CD14-positive monocyte (primary cell): ENCODE data around the gene ANKRD65. TPM values are rescaled to one million over a fixed set of nuclear protein-coding genes. Genes with fewer than 3 reads are reported as not detected.
A peak's percentile ranks its signal among the peaks of the same experiment; 100 is the strongest.

Experiments used
- DNase-seq, 3 donors: peaks; one replicate each; pipeline ENCODE4 v3.0.0-alpha.2; 2011 to 2022
- H2AFZ ChIP-seq: 2 replicates; pipeline ENCODE4 v1.6.0; 2012; ENCODE audit warnings: mild to moderate bottlenecking, low read depth, low read length, inconsistent platforms; ENCODE audit not compliant: insufficient read depth, poor library complexity, severe bottlenecking
- H3K27ac ChIP-seq, 2 donors: 1 replicate in 1 of 2; 2 replicates in 1 of 2; pipeline ENCODE4 v1.5.1; 2012 to 2013; ENCODE audit warnings: low read length in 2 of 2, control low read depth in 1 of 2, inconsistent platforms in 1 of 2, low read depth in 1 of 2, mild to moderate bottlenecking in 1 of 2
- H3K27me3 ChIP-seq, 2 donors: one replicate each; pipeline versions ENCODE4 v1.6.0 to v1.6.1; 2011 to 2013; ENCODE audit warnings: low read length in 2 of 2; ENCODE audit not compliant: control insufficient read depth in 2 of 2, insufficient read depth in 2 of 2
- H3K36me3 ChIP-seq, 2 donors: replicated peaks in 1 of 2; 1 replicate in 1 of 2; 2 replicates in 1 of 2; pipeline versions ENCODE4 v1.5.1 to v1.6.1; 2012 to 2013; ENCODE audit warnings: low read length in 2 of 2, control low read depth in 1 of 2, inconsistent platforms in 1 of 2, mild to moderate bottlenecking in 1 of 2; ENCODE audit not compliant: insufficient read depth in 2 of 2, control insufficient read depth in 1 of 2
- H3K4me1 ChIP-seq, 2 donors: 1 replicate in 1 of 2; 2 replicates in 1 of 2; pipeline versions ENCODE4 v1.5.1 to v1.6.1; 2012 to 2013; ENCODE audit warnings: low read length in 2 of 2, control low read depth in 1 of 2, inconsistent platforms in 1 of 2, mild to moderate bottlenecking in 1 of 2, moderate library complexity in 1 of 2; ENCODE audit not compliant: insufficient read depth in 2 of 2, control insufficient read depth in 1 of 2
- H3K4me2 ChIP-seq: replicated peaks from 2 replicates; pipeline ENCODE3; 2012; ENCODE audit warnings: low read length, moderate library complexity, mild to moderate bottlenecking; ENCODE audit not compliant: poor library complexity, severe bottlenecking; ENCODE audit errors: extremely low read depth
- H3K4me3 ChIP-seq, 3 experiments: fragments of 200-600 bp in 1 of 3; sonication (generic) in 1 of 3; replicated peaks in 1 of 3; 1 replicate in 2 of 3; 2 replicates in 1 of 3; pipeline ENCODE4 v1.5.1; 2011 to 2013; ENCODE audit warnings: low read length in 3 of 3, mild to moderate bottlenecking in 3 of 3, control low read depth in 2 of 3, low read depth in 2 of 3, inconsistent platforms in 1 of 3, moderate library complexity in 1 of 3
- H3K79me2 ChIP-seq: 2 replicates; pipeline ENCODE4 v1.6.0; 2012; ENCODE audit warnings: mild to moderate bottlenecking, control low read depth, inconsistent platforms, low read length, moderate library complexity; ENCODE audit not compliant: insufficient read depth
- H3K9ac ChIP-seq: 2 replicates; pipeline ENCODE4 v1.6.0; 2017; ENCODE audit warnings: low read length, mild to moderate bottlenecking; ENCODE audit not compliant: insufficient read depth, poor library complexity, severe bottlenecking
- H3K9me3 ChIP-seq, 2 donors: replicated peaks in 1 of 2; 1 replicate in 1 of 2; 2 replicates in 1 of 2; pipeline versions ENCODE4 v1.5.1 to v1.6.1; 2012 to 2013; ENCODE audit warnings: low read length in 2 of 2, control low read depth in 1 of 2; ENCODE audit not compliant: control insufficient read depth in 1 of 2, insufficient read depth in 1 of 2
- H4K20me1 ChIP-seq: 2 replicates; pipeline ENCODE4 v1.6.0; 2012; ENCODE audit warnings: mild to moderate bottlenecking, low read length, control low read depth, moderate library complexity; ENCODE audit not compliant: insufficient read depth
- H3K27ac Mint-ChIP-seq, 7 donors: one replicate each; pipeline ENCODE4 v1.8.0; 2020; ENCODE audit warnings: mild to moderate bottlenecking in 7 of 7, mixed read lengths in 7 of 7, moderate library complexity in 6 of 7, inconsistent platforms in 2 of 7
- H3K27me3 Mint-ChIP-seq, 3 donors: one replicate each; pipeline ENCODE4 v1.8.0; 2021 to 2022; ENCODE audit warnings: low read depth in 3 of 3, mild to moderate bottlenecking in 3 of 3, mixed read lengths in 3 of 3, moderate library complexity in 3 of 3, inconsistent platforms in 1 of 3
- H3K36me3 Mint-ChIP-seq, 2 donors: one replicate each; pipeline ENCODE4 v1.8.0; 2020; ENCODE audit warnings: mixed read lengths in 2 of 2, inconsistent platforms in 1 of 2, mild to moderate bottlenecking in 1 of 2
- H3K4me1 Mint-ChIP-seq: one replicate; pipeline ENCODE4 v1.8.0; 2020; ENCODE audit warnings: mild to moderate bottlenecking, mixed read lengths
- H3K4me3 Mint-ChIP-seq, 2 donors: one replicate each; pipeline ENCODE4 v1.8.0; 2020; ENCODE audit warnings: mild to moderate bottlenecking in 2 of 2, mixed read lengths in 2 of 2, moderate library complexity in 1 of 2
- H3K9me3 Mint-ChIP-seq, 7 donors: one replicate each; pipeline ENCODE4 v1.8.0; 2020 to 2022; ENCODE audit warnings: mixed read lengths in 7 of 7, mild to moderate bottlenecking in 6 of 7, moderate library complexity in 6 of 7, inconsistent platforms in 2 of 7
- WGBS: methylation state at CpG from one replicate; pipeline ENCODE4 v1.1.5; 2013; ENCODE audit warnings: missing lambda C conversion rate; ENCODE audit not compliant: insufficient coverage; 5-methylcytosine and 5-hydroxymethylcytosine counted together
- intact Hi-C, 2 donors: fragments of 100-400 bp; cut with micrococcal nuclease; formaldehyde crosslinking; loops; one replicate each; pipeline versions ENCODE4 v1.15.0 to v1.15.1; 2023
- polyA plus RNA-seq, 3 donors: library from polyadenylated mRNA; depleted of rRNA in 1 of 3; unstranded in 2 of 3; stranded (reverse) in 1 of 3; fragments of 300-500 nt in 2 of 3; fragments of >200 nt in 1 of 3; fragmentation: Illumina TruSeq in 2 of 3; gene quantifications; 1 replicate in 2 of 3; 2 replicates in 1 of 3; pipeline ENCODE4 v1.2.3, GENCODE V29; 2012 to 2021
- TF ChIP-seq, protein P1 (sequence below): fragments of 200-600 bp; IDR thresholded peaks from one replicate; pipeline ENCODE4 v1.8.0; 2022; ENCODE audit warnings: antibody characterized with exemption, mild to moderate bottlenecking

ANKRD65 gene
- polyA plus RNA-seq, 3 donors, result 0.04 TPM; not detected in 2

DNA sequence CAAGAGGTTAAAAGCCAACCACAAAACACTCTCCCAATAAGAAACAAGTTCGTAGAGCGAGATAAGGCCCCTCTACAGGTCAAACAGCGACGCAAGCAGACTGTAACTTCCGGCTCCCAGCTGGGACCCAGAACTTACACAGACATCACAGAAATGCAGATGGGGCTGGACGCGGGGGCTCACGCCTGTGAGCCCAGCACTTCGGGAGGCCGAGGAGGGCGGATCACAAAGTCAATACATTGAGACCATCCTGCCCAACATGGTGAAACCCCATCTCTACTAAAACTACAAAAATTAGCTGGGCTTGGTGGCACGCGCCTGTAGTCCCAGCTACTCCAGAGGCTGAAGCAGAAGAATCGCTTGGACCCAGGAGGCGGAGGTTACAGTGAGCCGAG, 33.0 kb downstream of the ANKRD65 start:
- 100% methylated on average over 9 of the region's 16 CpGs for WGBS
- H3K36me3 Mint-ChIP-seq, result peaks cover 66 to 76% of the 10 kb centered on the region in 2 donors
- H3K9me3 Mint-ChIP-seq, result peaks cover 0 to 7% (median 5%) of the 10 kb centered on the region in 7 donors

DNA sequence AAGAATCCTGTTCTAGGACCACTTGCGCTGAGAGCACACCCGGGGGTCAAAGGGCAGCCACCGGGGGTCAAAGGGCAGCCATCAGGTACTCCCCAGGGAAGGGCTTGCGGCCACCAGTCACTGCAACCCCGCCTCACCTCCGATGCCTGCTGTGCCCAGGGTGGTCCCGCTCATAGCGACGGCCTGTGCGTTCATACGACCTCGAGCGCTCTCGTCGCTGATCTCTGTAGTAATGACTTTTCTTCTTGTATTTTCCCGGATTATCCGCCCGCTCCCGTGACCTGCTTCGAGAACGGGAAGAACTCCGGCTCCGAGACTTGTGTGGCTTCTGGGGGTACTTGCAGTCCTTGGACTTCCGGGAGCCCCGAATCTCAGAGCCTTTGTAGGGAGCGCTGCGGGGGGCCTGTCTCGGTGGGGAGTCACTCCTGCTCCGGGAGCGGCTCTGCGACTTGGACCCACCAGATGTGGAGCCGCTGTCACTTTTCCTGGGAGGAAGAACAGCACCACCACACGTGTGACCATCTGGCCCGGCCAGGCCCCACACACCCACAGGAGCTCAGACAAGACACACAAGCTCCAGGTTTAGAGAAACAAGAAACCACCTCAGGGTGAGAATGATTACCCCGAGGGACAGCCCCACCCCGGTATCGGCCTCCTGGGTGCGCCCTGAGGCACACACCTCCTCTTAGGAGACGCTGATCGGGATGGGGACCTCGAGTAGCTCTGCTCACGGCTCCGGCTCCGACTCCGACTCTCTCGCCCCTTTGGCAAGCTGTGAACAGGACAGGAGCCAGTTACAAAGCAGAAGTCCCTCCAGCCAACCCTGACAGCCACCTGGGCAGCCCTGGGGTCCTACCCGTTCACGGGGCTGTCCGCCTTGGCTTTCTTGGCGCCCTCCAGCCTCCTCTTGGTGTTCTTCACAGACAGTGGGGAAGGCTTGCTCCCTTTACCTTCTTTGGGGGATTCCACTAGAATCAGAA, 33.7 kb downstream of the ANKRD65 start:
- Histone ChIP-seq H3K9me3 (no peaks in the 10 kb centered on the region), H3K4me2 (no peak overlapping the region), H3K27ac (no peak overlapping the region), H3K4me3 (no peak overlapping the region), H3K4me1 (peaks cover 0 to 6% of the 10 kb centered on the region in 2 donors), H3K36me3 (peaks cover 68 to 71% of the 10 kb centered on the region in 2 donors), H2AFZ (no peak overlapping the region), H3K9ac (no peak overlapping the region), H3K79me2 (peaks cover 8% of the 10 kb centered on the region), H4K20me1 (peaks cover 52% of the 10 kb centered on the region), H3K27me3 (no peaks in the 10 kb centered on the region)
- Mint-ChIP-seq H3K4me1 (peaks cover 6% of the 10 kb centered on the region), H3K27ac (peak overlapping the region in 2 of 7 donors; percentile 15 to 72), H3K9me3 (peaks cover 0 to 7% (median 5%) of the 10 kb centered on the region in 7 donors), H3K27me3 (peaks cover 0 to 3% (median 0%) of the 10 kb centered on the region in 3 donors), H3K4me3 (no peak overlapping the region), H3K36me3 (peaks cover 60 to 69% of the 10 kb centered on the region in 2 donors)
- DNase-seq, result no peak
- intact Hi-C loops, result no loop called here
- TF ChIP-seq, protein P1, sequence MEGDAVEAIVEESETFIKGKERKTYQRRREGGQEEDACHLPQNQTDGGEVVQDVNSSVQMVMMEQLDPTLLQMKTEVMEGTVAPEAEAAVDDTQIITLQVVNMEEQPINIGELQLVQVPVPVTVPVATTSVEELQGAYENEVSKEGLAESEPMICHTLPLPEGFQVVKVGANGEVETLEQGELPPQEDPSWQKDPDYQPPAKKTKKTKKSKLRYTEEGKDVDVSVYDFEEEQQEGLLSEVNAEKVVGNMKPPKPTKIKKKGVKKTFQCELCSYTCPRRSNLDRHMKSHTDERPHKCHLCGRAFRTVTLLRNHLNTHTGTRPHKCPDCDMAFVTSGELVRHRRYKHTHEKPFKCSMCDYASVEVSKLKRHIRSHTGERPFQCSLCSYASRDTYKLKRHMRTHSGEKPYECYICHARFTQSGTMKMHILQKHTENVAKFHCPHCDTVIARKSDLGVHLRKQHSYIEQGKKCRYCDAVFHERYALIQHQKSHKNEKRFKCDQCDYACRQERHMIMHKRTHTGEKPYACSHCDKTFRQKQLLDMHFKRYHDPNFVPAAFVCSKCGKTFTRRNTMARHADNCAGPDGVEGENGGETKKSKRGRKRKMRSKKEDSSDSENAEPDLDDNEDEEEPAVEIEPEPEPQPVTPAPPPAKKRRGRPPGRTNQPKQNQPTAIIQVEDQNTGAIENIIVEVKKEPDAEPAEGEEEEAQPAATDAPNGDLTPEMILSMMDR, result no peak
- WGBS, result over 99% methylated on average over 46 of the region's 50 CpGs

More for the DNA sequence above, 33.0 kb downstream of the ANKRD65 start:
- H2AFZ ChIP-seq, result no peak overlapping the region
- H3K27me3 Mint-ChIP-seq, result peaks cover 0 to 3% (median 0%) of the 10 kb centered on the region in 3 donors
- peaks cover 59% of the 10 kb centered on the region for H4K20me1 ChIP-seq
- no peak overlapping the region for H3K4me2 ChIP-seq
- H3K36me3 ChIP-seq, result peaks cover 75 to 78% of the 10 kb centered on the region in 2 donors
- peak overlapping the region in 1 of 7 donors; percentile 31 for H3K27ac Mint-ChIP-seq
- H3K79me2 ChIP-seq, result peaks cover 11% of the 10 kb centered on the region
- peaks cover 6% of the 10 kb centered on the region for H3K4me1 Mint-ChIP-seq
- H3K27me3 ChIP-seq, result no peaks in the 10 kb centered on the region
- DNase-seq, result no peak
- intact Hi-C loops, result no loop called here
- TF ChIP-seq, protein P1, result no peak
- no peak overlapping the region for H3K4me3 Mint-ChIP-seq
- H3K9me3 ChIP-seq, result no peaks in the 10 kb centered on the region
- H3K9ac ChIP-seq, result no peak overlapping the region
- no peak overlapping the region for H3K4me3 ChIP-seq
- H3K4me1 ChIP-seq, result peaks cover 0 to 6% of the 10 kb centered on the region in 2 donors
- no peak overlapping the region for H3K27ac ChIP-seq
